AG09309 (cell line): ENCODE measurements around the gene WDR54.

Experiments used
- DNase-seq: peaks from one replicate; pipeline ENCODE4 v3.0.0-alpha.2; 2010; ENCODE audit warnings: low read depth
- H3K4me3 ChIP-seq: 2 replicates; pipeline ENCODE4 v1.5.1; 2011; ENCODE audit warnings: mild to moderate bottlenecking, low read depth, low read length, moderate library complexity; ENCODE audit not compliant: control insufficient read depth
- CTCF ChIP-seq: IDR thresholded peaks from 2 replicates; pipeline ENCODE4 v1.5.1; 2011; ENCODE audit warnings: mild to moderate bottlenecking, low read depth, low read length, inconsistent platforms; ENCODE audit not compliant: insufficient read depth, control insufficient read depth; ENCODE audit errors: missing control alignments

Gene WDR54

DNA sequence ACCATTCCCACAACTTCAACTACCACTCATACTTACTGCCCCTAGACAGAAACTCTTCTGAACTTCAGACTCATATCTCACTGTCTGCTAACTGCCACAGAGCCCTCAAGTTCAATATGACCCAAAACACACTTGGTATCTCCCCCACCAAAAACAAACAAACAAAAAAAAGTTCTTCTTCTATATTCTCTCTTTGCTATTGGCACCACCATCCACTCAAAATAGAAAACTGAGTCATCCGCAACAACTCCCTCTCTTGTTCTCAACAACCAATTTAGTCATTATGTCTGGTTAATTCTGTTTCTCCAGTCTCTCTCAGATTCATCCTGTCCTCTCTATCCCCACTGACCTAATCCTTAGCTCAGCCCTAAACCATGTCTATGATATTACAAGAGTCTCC lies 34.2 kb upstream of the WDR54 start:
- no peak overlapping the region for H3K4me3 ChIP-seq
- TF ChIP-seq CTCF, result no peak
- no peak for DNase-seq

DNA sequence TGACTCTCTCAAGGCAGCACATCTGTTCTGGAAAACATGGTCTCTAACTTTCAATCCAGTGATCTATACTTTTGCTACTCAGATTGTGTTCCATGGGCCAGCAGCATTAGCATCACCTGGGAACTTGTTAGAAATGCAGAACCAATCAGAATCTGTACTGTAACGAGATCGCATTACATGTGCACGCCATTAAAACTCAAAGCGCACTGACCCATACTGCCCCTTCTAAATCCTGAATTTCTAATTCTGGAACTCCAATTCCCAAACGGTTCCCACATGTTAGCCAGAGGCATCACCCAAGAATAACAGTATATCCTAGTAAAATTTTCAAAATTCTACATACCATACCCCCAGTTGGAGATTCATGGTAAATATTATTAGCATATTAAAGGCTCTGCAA lies 30.9 kb upstream of the WDR54 start:
- peak overlapping the region; percentile 85 for H3K4me3 ChIP-seq
- no peak for DNase-seq
- no peak for TF ChIP-seq CTCF

DNA sequence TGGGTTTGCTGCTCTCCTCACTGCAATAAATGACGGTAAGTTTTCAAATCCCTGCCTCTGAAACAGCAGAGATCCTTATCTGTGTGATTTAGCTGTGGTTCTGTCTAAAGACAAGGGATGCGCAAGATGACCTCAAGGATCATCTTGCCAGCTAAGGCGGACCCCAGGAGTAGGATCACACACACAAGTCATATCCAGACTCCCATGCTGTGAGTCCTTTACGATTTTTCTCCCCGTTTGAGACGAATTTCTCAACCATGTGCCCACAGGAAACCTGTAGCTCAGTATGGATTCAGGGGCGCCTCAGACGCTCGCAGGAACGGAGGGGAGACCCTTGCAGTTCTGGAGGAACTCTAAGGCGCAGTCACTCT lies 30.3 kb upstream of the WDR54 start:
- TF ChIP-seq CTCF, result no peak
- no peak for DNase-seq

GRCh38 chr2:74391580-74392448 lies 29.7 kb upstream of the WDR54 start:
- DNase-seq, result peak; percentile 44
- peak overlapping the region; percentile 85 for H3K4me3 ChIP-seq
- peak; percentile 96 for TF ChIP-seq CTCF

More for the DNA sequence above, 30.3 kb upstream of the WDR54 start:
- peak overlapping the region; percentile 85 for H3K4me3 ChIP-seq

DNA sequence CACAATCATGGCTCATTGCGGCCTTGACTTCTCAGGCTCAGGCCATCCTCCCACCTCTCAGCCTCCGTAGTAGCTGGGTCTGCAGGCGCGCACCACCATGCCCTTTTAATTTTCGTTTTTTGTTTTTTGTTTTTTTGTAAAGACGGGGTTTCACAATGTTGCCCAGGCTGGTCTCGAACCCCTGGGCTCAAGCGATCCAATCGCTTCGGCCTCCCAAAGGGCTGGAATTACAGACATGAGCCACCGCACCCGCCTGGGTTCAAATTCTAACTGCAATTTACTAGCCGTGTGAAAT lies 29.1 kb upstream of the WDR54 start:
- no peak overlapping the region for H3K4me3 ChIP-seq

DNA sequence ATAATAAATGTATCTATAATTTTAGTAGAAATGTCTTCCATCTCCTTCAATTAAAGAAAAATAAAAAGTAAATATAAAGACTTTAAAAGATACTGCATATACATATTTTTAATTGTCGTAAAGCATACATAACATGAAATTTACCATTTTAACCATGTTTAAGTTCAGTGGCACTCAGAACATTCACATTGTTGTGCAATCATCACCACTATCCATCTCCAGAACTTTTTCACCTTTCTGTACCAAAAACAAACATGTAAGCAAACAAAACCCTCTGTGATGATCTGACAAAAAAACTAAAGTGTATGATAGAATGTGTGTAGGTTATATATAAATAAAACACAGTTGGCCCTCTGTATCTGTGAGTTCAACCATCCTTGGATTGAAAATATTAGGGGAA lies 28.0 kb upstream of the WDR54 start:
- DNase-seq, result no peak
- H3K4me3 ChIP-seq, result no peak overlapping the region
- no peak for TF ChIP-seq CTCF

More for the DNA sequence above, 29.1 kb upstream of the WDR54 start:
- no peak for DNase-seq
- no peak for TF ChIP-seq CTCF
